Adrenal gland (tissue), 12 donors: ENCODE results near the gene POT1. TPM values are rescaled to one million over a fixed set of nuclear protein-coding genes. Genes with fewer than 3 reads are reported as not detected.

Experiments used
- DNase-seq, 7 donors: peaks; one replicate each; pipeline ENCODE4 v3.0.0-alpha.2; 2019 to 2020
- H3K27ac ChIP-seq, 5 donors: fragments of 200-600 bp; sonication (generic) in 4 of 5; 1 replicate in 3 of 5; 2 replicates in 2 of 5; pipeline versions ENCODE4 v1.5.1 to v1.8.0; 2016 to 2020; ENCODE audit warnings: mild to moderate bottlenecking in 1 of 5
- H3K27me3 ChIP-seq: fragments of 200-600 bp; 2 replicates; pipeline ENCODE4 v1.8.0; 2021
- H3K36me3 ChIP-seq, 2 donors: fragments of 200-600 bp; replicated peaks in 1 of 2; 1 replicate in 1 of 2; 2 replicates in 1 of 2; pipeline versions ENCODE4 v1.5.1 to v1.8.0; 2018 to 2022
- H3K4me1 ChIP-seq, 2 donors: fragments of 200-600 bp; replicated peaks in 1 of 2; 1 replicate in 1 of 2; 2 replicates in 1 of 2; pipeline versions ENCODE4 v1.5.1 to v1.8.0; 2018 to 2021
- H3K4me3 ChIP-seq, 4 donors: fragments of 200-600 bp; sonication (generic) in 3 of 4; one replicate each; pipeline ENCODE4 v1.5.1; 2016 to 2018
- H3K9me3 ChIP-seq, 3 donors: fragments of 200-600 bp; sonication (generic) in 1 of 3; replicated peaks in 1 of 3; 1 replicate in 2 of 3; 2 replicates in 1 of 3; pipeline versions ENCODE4 v1.5.1 to v1.8.0; 2016 to 2021
- CTCF ChIP-seq, 6 experiments: fragments of 450-650 bp in 4 of 6; fragments of 200-600 bp in 2 of 6; sonication (generic) in 1 of 6; IDR thresholded peaks; 1 replicate in 5 of 6; 2 replicates in 1 of 6; pipeline versions ENCODE4 v1.5.1 to v1.8.0; 2016 to 2021; ENCODE audit warnings: antibody characterized with exemption in 6 of 6, mild to moderate bottlenecking in 2 of 6, moderate library complexity in 1 of 6
- POLR2A ChIP-seq, 2 donors: fragments of 450-650 bp; IDR thresholded peaks; one replicate each; pipeline ENCODE4 v1.6.1; 2017; ENCODE audit warnings: antibody characterized with exemption in 2 of 2, mild to moderate bottlenecking in 2 of 2, moderate library complexity in 1 of 2
- WGBS, 4 donors: extraction: QIAGEN DNeasy Blood & Tissue Kit in 2 of 4; methylation state at CpG; one replicate each; pipeline versions ENCODE4 v1.1.5 to v1.1.7; 2013 to 2017; 5-methylcytosine and 5-hydroxymethylcytosine counted together
- intact Hi-C, 2 donors: fragments of 100-400 bp; cut with DNase I; formaldehyde crosslinking; loops; one replicate each; pipeline versions ENCODE4 v1.14.1 to v1.15.0; 2022 to 2023
- polyA plus RNA-seq, 3 donors: library from polyadenylated mRNA; stranded (reverse); fragments of 200-250 nt in 2 of 3; fragments of 350-450 nt in 1 of 3; fragmentation: Illumina TruSeq in 1 of 3; extraction: RNeasy Lipid Tissue Mini Kit (QIAGEN cat#74804) in 1 of 3; gene quantifications; one replicate each; pipeline ENCODE4 v1.2.3, GENCODE V29; 2013 to 2014
- total RNA-seq, 9 donors: library from RNA; depleted of rRNA in 4 of 9; stranded (reverse); fragments of >200 nt in 4 of 9; fragments of 120-200 nt in 1 of 9; fragmentation: NEBNext Ultra II Directional in 1 of 9; extraction: Animal tissue kit (Norgen Biotek cat#: 25700) in 1 of 9; gene quantifications; one replicate each; pipeline versions ENCODE4 v1.1.0 to v1.2.4, GENCODE V29; 2013 to 2023
- donor health status: healthy with polysubstance abuse.
- donor health status: Bipolar disorder and iron deficiency.
- donor health status: DM: yes; HTN: yes; CAD: no.
- donor health status: DM: no; HTN: no; CAD: no.
- donor health status: DM: no; HTN: no; CAD: no.
- donor health status: DM: yes; HTN: yes; CAD: no.

The POT1 gene
- total and polyA plus RNA-seq, 12 donors = 7.0 to 39.7 (median 27.7) TPM

DNA sequence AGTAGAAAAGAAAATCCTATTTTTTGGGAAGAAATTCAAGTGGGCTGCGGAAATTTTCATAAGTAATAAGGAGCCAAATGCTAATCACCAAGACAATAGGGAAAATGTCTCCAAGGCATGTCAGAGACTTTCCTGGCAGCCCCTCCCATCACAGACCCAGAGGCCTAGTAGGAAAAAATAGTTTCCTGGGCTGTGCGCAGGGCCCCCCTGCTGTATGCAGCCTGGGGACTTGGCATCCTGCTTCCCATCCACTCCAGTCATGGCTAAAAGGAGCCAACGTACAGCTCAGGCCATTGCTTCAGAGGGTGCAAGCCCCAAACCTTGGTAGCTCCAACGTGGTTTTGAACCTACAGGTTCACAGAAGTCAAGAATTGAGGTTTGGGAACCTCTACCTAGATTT is 12.8 kb upstream of the POT1 start:
- DNase-seq = no peak
- TF ChIP-seq CTCF (IDR thresholded peaks at IDR 0.05) (no peak), POLR2A (IDR thresholded peaks at IDR 0.05) (no peak)
- intact Hi-C loops = no loop called here

GRCh38 chr7:124940306-124940705 is 10.7 kb upstream of the POT1 start:
- DNase-seq = no peak
- H3K4me3 ChIP-seq = no peak overlapping the region
- H3K9me3 ChIP-seq = no peaks in the 10 kb centered on the region
- H3K27me3 ChIP-seq = no peaks in the 10 kb centered on the region
- TF ChIP-seq POLR2A (IDR thresholded peaks at IDR 0.05) = no peak
- no peak for TF ChIP-seq CTCF (IDR thresholded peaks at IDR 0.05)
- H3K36me3 ChIP-seq = no peaks in the 10 kb centered on the region
- H3K27ac ChIP-seq = no peak overlapping the region
- H3K4me1 ChIP-seq = no peaks in the 10 kb centered on the region
- WGBS, 4 donors = 78 to 88% (median 83%) methylated on average over 2 of the region's 2 CpGs
- intact Hi-C loops = no loop called here

More for the DNA sequence above, 12.8 kb upstream of the POT1 start:
- H3K36me3 ChIP-seq = no peaks in the 10 kb centered on the region
- H3K27me3 ChIP-seq = no peaks in the 10 kb centered on the region
- H3K4me3 ChIP-seq = no peak overlapping the region
- H3K9me3 ChIP-seq = no peaks in the 10 kb centered on the region
- WGBS, 4 donors = 75 to 90% (median 81%) methylated on average over 4 of the region's 4 CpGs
- H3K27ac ChIP-seq = no peak overlapping the region
- no peaks in the 10 kb centered on the region for H3K4me1 ChIP-seq

GRCh38 chr7:124938128-124938527 is 8.5 kb upstream of the POT1 start:
- Histone ChIP-seq H3K9me3 (no peaks in the 10 kb centered on the region), H3K36me3 (no peaks in the 10 kb centered on the region), H3K4me3 (no peak overlapping the region), H3K4me1 (no peaks in the 10 kb centered on the region), H3K27ac (no peak overlapping the region), H3K27me3 (no peaks in the 10 kb centered on the region)
- intact Hi-C loops = no loop called here
- WGBS, 4 donors = 78 to 90% (median 81%) methylated on average over 2 of the region's 2 CpGs
- DNase-seq = no peak
- TF ChIP-seq POLR2A (IDR thresholded peaks at IDR 0.05) (no peak), CTCF (IDR thresholded peaks at IDR 0.05) (no peak)

- intact Hi-C loops = no loop called here
These were observed 7.5 kb upstream of the POT1 start for GRCh38 chr7:124937076-124937475.

More at GRCh38 chr7:124937076-124937475, 7.5 kb upstream of the POT1 start:
- TF ChIP-seq POLR2A (IDR thresholded peaks at IDR 0.05) = no peak
- TF ChIP-seq CTCF (IDR thresholded peaks at IDR 0.05) = no peak
- DNase-seq = no peak
- Histone ChIP-seq H3K9me3 (no peaks in the 10 kb centered on the region), H3K4me3 (no peak overlapping the region), H3K27ac (no peak overlapping the region), H3K4me1 (no peaks in the 10 kb centered on the region), H3K36me3 (no peaks in the 10 kb centered on the region), H3K27me3 (no peaks in the 10 kb centered on the region)
- WGBS, 4 donors = 86 to 96% (median 92%) methylated on average over 1 of the region's 1 CpG
